IPS-NIHi7 (cell line): ENCODE measurements around the gene ACAT2.
A peak's percentile ranks its signal among the peaks of the same experiment; 100 is the strongest.
"Not testable (repeated sequence)": the region's sequence is repeated elsewhere in the genome, so short reads cannot be mapped to it uniquely, and the experiment has no call there.

ENCODE experiments used
- DNase-seq: peaks from one replicate; pipeline ENCODE4 v3.0.0; 2012; ENCODE audit warnings: mixed read lengths; ENCODE audit errors: extremely low spot score

The ACAT2 gene

DNA sequence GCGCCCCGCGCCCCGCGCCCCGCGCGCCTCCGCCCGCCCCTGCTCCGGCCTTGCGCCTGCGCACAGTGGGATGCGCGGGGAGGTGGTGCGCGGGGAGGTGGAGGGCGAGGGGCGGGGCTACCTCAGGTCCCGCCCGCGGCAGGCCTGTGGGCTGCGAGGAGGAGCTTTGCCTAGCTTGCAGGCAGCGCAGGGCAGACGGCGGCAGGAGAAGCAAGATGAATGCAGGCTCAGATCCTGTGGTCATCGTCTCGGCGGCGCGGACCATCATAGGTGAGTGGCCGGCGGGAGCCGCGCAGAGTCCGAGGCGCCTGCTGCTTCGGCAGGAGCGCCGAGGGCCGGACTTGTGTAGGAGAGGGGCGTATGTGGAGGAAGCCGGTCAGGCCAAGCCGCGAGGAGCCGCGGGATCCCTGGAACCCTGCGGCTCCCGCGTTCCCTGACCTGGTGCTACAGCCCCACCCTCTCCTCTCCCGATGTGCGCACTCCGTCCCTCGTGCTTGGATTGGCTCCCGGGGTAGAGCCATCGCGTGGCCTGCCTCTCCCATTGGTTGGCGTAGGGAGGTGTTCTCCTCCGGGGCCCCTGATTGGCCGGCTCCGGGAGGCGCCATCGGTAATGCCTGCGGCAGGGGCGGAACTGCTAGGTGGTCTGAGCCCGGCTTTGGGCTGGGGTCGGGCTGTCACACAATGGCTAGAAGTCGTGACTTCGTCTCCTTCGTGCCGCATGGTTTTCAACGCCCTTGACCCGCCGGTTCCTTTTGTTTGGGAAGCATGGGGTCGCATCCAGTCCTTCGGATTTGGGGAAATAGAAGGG lies at the start of gene ACAT2:
Gene ACAT2, plus strand, starts transcription at position 173 of the 808 bp plus-strand sequence. Its CDS starts 43 bp downstream, at position 216.
- peak; percentile 98 for DNase-seq

DNA sequence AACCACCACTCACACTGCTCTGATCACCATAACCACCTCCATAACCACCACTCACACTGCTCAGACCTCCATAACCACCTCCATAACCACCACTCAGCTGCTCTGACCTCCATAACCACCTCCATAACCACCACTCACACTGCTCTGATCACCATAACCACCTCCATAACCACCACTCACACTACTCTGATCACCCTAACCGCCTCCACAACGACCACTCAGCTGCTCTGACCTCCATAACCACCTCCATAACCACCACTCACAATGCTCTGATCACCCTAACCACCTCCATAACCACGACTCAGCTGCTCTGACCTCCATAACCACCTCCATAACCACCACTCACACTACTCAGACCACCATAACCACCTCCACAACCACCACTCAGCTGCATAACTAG lies 49.5 kb upstream of the ACAT2 start:
- DNase-seq = not testable (repeated sequence)

- DNase-seq = no peak
Measured at GRCh38 chr6:159713984-159714383, 47.9 kb upstream of the ACAT2 start.

GRCh38 chr6:159714404-159714803 lies 47.4 kb upstream of the ACAT2 start:
- DNase-seq = no peak

- DNase-seq = no peak
Measured at GRCh38 chr6:159715166-159715565, 46.7 kb upstream of the ACAT2 start.

GRCh38 chr6:159715605-159716004 lies 46.2 kb upstream of the ACAT2 start:
- no peak for DNase-seq

DNA sequence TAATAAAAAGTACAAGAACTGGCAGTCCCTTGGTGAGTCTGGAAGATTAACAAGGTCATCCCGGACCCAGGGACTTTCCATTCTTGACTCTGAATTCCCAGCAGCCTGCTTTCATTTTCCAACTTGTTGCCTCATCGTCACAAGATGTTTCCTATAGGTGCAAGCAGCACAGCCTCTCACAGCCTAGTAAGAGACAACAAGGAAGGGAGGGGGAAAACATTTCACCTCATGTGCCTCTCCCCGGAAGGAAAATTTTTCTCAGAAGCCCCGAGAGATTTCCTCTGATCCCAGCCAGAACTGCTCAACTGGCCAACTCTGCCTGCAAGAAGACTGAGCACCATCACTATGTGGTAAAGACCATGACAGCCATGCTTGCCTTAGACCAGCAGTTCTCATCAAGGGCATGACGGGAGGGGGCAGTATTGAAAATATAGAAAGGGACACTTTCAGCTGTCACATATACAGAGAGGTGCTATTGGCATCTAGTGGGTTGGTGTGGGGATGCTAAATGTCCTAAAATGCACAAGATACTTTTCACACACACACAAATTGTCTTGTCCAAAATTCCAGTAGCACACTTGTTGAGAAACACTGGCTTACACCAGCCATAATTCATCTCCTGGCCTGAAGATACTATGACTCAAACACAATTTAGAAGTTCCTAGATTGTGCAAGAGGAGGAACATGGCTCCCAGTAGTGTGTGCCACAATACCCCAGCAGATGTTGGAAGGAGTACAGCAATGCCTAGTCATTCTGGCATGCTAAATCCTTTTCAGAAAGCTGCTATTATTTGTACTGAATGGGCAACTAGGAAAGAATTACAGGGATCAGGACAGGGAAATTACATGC lies 45.4 kb upstream of the ACAT2 start:
- DNase-seq = no peak

- no peak for DNase-seq
Measured at GRCh38 chr6:159718634-159719033, 43.2 kb upstream of the ACAT2 start.

DNA sequence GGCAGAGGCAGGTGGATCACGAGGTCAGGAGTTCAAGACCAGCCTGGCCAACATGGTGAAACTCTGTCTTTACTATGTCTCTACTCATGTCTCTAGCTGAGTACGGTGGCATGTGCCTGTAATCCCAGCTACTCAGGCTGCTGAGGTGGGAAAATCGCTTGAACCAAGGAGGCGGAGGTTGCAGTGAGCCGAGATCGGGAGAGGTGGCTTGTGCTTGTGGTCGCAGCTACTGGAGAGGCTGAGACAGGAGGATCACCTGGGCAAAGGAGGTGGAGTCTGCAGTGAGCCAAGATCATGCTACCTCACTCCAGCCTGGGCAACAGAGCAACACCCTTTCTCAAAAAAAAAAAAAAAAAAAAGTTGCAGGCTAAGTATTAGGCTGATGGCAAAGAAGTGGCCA lies 42.6 kb upstream of the ACAT2 start:
- no peak for DNase-seq

DNA sequence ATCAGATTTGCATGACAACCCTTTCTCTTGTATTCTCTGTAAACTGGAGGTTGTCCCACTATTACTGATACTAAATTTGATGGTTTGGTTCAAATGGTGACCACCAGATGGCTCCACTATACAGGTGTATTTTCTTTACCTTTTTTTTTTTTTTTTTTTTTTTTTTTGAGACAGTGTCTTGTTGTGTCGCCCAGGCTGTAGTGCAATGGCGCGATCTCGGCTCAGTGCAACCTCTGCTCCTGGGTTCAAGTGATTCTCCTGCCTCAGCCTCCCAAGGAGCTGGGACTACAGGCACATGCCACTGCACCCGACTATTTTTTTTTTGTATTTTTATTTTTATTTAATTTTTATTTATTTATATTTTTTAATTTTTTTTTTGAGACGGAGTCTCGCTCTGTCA lies 41.1 kb upstream of the ACAT2 start:
- peak; percentile 57 for DNase-seq

DNA sequence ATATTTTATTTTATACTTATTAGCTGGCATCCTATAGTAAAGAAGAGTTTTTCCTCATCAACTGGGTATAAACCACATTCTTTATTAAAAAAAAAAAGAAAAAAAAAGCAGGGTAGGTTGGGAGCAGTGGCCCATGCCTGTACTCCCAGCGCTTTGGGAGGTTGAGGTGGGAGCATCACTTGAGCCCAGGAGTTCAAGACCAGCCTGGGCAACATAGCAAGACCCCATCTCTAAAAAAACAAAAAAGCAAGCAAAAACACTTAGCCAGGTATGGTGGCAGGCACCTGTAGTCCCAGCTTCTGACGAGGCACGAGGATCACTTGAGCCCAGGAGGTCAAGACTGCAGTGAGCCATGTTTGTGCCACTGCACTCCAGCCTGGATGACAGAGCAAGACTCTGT lies 39.9 kb upstream of the ACAT2 start:
- DNase-seq = not testable (repeated sequence)

DNA sequence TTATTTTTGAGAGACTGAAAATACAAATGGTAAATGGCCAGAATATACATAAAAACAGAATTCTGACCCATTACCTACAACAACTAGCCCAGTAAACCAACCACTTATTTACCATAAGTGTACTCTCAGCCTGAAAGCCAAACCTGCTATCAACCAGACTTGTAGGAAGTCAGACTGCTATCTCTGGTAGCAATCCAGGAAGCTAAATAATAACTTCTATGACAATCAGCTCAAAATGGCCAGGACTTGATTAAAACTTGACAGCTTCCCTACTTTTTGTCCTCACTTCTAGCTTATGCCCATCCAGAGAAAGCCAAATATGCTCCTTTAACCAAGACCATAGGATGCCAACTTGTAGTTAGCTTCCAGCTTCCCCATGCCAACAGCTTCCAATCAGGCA lies 39.2 kb upstream of the ACAT2 start:
- DNase-seq = no peak

DNA sequence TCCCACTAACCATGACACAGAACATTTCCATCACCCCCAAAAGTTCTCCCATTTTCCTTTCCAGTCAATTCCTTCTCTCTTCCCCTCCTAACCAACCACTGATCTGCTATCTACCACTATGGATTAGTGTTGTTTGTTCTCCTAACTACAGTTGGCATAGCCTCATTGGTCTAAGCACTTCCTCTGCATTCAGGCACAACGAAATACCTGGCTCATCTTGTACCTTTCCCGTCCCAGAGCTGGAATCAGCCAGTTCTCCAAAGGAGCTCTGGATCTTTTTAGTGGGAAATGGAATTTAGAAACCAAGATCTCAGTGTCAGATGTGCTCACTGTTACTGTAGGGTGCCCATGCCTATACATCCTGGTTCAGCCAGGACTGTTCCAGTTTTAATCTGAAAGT lies 38.6 kb upstream of the ACAT2 start:
- DNase-seq = no peak

DNA sequence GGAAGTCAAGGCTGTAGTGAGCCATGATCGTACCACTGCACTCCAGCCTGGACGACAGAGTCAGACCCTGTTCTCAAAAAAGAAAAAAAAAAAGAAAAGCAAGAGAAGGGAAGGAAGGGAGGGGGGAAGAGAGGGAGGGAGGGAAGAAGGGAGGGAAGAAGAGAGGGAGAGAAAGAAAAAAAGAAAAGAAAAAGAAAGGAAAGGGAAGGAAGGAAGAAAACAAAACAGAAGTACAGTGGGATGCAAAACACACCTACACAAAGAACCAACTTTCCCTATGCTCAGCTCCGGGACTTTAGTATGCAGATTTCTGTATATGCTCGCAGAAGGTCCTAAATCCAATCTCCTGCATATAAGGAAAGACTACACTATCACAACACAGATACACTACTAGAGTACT lies 37.1 kb upstream of the ACAT2 start:
- DNase-seq = no peak

GRCh38 chr6:159725208-159725607 lies 36.6 kb upstream of the ACAT2 start:
- DNase-seq = not testable (repeated sequence)

DNA sequence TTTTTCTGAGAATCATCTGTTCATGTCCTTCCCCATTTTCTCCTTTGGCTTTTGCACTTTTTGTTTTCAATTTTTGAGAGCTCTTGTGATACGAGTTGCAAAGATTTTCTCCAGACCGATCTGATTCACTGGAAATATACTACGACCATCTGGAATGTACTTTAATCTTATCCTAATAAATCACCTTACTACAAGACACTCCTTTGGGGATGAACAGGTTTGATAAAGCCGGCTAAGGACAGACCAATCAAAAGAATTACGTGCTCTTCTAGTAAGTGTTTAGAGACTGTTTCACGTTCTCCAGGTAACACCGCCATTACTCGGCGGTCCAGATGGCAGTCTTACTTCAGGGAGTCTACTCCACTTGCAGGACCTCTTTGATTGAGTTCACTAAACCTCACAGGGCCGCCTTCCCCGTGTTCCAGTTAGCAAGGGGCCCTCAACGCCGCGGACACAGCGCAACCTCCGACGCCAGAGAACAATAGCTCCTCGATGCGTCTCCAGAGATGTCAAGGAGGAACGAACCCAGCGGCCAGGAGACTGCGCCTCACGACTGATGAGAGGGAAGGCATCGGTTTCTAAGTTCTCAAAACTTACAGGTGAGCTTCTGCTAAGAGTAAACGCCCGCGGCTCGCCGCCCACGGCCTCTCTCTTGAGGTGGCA lies 35.5 kb upstream of the ACAT2 start:
- no peak for DNase-seq

- DNase-seq = peak; percentile 93
Measured at GRCh38 chr6:159726918-159727716, 34.7 kb upstream of the ACAT2 start, which contains the start of gene WTAP. Gene WTAP (plus strand): TSS chr6:159727506. CDS start chr6:159736266, 8,760 bp downstream.

DNA sequence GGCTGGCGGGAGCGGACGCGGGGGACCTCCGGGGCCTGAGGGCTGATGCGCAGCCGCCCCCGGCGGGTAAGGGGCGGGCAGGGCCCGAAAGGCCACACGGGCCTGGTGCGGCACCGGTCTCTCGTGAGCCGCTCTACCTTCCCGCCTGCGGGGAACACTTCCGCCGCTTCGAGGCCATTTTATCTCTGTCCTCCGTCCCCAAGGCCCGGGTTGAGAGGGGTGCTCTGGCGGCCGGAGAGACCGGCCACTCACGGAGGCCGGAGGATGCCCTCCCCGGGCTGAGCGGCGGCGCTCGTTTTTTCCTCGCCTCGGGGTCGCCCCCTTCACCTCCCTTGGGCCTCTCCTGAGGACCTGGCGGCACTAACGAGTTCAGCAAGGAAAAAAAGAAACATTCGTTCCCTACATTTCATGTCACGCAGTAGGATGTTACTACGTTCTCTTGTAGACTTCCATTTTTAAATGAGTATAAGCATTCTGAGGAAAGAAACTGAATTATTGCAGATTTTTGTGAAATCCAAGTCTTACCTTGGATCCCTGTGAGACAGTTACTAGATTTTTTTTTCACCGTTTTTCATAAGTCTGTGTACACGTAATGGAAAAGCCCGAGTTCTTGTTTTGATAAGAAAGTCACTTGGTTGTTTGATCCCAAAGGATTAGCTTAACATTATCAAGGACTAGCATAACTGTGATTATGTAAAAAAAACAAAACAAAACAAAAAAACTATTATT lies 34.0 kb upstream of the ACAT2 start:
- peak; percentile 43 for DNase-seq

- DNase-seq = no peak
Measured at GRCh38 chr6:159728531-159728964, 33.3 kb upstream of the ACAT2 start.

DNA sequence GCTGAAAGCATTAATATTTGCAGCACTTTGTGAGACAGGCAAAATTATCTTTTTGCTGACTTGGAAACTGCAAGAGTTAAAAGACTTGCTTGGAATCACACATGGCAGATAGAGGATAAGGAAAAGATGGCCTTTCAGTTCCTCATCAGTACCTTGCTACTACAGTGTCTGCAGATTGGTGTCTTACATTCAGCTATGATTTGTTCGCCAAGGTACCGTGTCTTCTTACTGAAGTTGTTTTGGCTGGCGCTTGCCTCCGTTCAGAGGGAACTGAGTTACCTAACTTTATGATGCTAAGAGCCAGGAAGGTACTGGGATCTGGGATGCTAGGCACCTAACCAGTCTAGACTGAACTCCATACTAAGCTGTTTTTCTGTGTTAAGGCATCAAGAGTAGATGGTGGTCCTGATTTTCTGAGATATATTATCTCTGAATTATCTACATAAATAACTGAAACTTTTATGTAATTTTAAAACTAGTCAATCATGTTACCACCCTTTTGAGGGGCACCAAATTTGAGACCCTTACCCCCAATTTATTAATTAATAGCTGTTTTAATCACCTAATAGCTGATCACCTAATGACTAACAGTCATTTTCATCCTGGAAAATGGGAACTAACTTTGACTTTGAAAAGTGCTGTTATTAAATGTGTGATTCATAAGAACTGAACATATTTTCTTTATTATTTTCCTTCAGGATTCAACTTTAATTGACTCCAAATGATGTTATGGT lies 32.1 kb upstream of the ACAT2 start:
- DNase-seq = no peak
